ENCODE data around the gene PLA2G4D.

DNA sequence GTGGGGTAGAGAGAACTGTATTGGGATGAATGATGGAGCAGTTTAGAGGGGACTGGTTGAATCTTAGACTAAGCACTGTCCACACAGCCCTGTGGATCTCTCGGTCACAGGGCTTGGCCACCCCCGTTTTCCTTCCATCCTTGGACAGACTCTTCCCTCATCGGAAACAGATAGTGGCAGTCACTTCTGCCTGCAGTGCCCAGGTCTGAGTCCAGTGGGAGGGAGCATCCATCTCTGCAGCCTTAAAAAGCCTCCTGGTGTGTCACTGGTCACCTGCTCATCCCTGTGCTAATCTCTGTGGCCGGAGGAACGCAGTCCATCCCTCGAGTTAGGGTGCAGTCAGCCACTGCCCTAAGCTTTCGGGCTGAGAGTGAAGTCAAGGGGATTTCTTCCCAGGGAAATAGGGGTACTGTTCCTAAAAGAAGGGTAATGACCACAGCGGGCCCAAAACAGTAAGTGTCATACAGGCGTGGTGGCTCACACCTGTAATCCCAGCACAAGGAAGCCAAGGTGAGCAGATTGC, 32.0 kb downstream of the PLA2G4D start:
- TF ChIP-seq NPAS2 (CRISPR knock-in tag; IDR thresholded peaks at IDR 0.05; ENCODE audit: borderline replicate concordance) = no peak
- no peak for TF ChIP-seq RCOR1 (IDR thresholded peaks at IDR 0.05; ENCODE audit: low read depth, low read length)

Data from A549 (cell line).